Measurements from ENCODE around the gene TJAP1.

The TJAP1 gene

DNA sequence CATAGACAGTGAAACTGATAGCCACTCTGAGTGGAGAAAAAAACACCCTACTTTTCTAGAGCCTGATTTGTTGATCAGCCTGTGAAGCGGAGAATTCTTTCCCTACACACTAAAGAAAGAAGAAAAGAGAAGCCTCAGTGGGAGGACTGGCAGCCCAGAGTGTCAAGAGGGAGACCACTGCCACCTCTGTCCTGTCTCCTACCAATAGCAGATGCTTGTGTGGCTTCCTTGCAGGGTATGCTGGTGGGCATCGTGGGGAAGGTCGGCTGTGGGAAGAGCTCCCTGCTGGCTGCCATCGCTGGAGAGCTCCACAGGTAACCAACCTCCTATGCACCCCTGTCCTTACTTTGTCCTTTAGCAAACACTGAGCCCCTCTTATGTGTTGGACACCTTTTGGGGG lies 39.7 kb upstream of the TJAP1 start:
- Histone ChIP-seq H3K9me3 (ENCODE audit: insufficient read depth, low read length) (no peaks in the 10 kb centered on the region), H3K79me2 (ENCODE audit: insufficient read depth, low read length) (no peaks in the 10 kb centered on the region), H3K27me3 (ENCODE audit: low read length) (no peaks in the 10 kb centered on the region), H3F3A (ENCODE audit: insufficient read depth) (no peaks in the 10 kb centered on the region), H3K36me3 (ENCODE audit: low read length) (peaks cover 3% of the 10 kb centered on the region; the same call in 1 of the 2 replicates), H3K9ac (ENCODE audit: low read length) (no peak overlapping the region), H2AFZ (ENCODE audit: low read depth, low read length, severe bottlenecking) (no peak overlapping the region), H3K27ac (ENCODE audit: low read depth, low read length) (no peak overlapping the region), H3K9me2 (replicated peaks; ENCODE audit: insufficient read depth, low read length) (no peaks in the 10 kb centered on the region), H4K20me1 (ENCODE audit: low read depth, low read length) (no peaks in the 10 kb centered on the region), H3K4me2 (ENCODE audit: low read depth, low read length, poor library complexity, severe bottlenecking) (no peak overlapping the region), H3K4me3 (ENCODE audit: insufficient read depth, low read length, poor library complexity, severe bottlenecking) (no peak overlapping the region)
- no peak for TF ChIP-seq CTCF (IDR thresholded peaks at IDR 0.05; ENCODE audit: insufficient read depth, low read length, poor library complexity, severe bottlenecking)
- TF ChIP-seq EZH2phosphoT487 (conservative IDR thresholded peaks at IDR 0.05; ENCODE audit: low read length), result no peak

DNA sequence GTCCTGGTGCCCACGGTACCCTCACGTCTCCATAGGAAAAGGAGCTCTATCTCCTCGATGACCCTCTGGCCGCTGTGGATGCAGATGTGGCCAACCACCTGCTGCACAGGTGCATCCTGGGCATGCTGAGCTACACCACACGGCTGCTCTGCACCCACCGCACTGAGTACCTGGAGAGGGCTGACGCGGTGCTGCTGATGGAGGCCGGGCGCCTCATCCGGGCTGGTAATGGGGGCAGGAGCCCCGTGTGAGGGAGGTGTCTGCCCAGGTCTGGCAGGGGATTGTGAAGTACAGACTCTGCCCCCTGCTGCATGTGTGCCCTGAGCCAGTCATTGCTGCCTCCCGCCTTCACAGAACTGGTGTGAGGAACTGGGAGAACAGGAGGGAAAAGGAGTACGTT lies 34.4 kb upstream of the TJAP1 start:
- Histone ChIP-seq H3K9me2 (replicated peaks; ENCODE audit: insufficient read depth, low read length) (no peaks in the 10 kb centered on the region), H3K27ac (ENCODE audit: low read depth, low read length) (no peak overlapping the region), H3K36me3 (ENCODE audit: low read length) (peaks cover 6% of the 10 kb centered on the region; the same call in 1 of the 2 replicates), H3K4me2 (ENCODE audit: low read depth, low read length, poor library complexity, severe bottlenecking) (no peak overlapping the region), H3K4me3 (ENCODE audit: insufficient read depth, low read length, poor library complexity, severe bottlenecking) (no peak overlapping the region), H3K9ac (ENCODE audit: low read length) (no peak overlapping the region), H3K79me2 (ENCODE audit: insufficient read depth, low read length) (no peaks in the 10 kb centered on the region), H4K20me1 (ENCODE audit: low read depth, low read length) (no peaks in the 10 kb centered on the region), H2AFZ (ENCODE audit: low read depth, low read length, severe bottlenecking) (no peak overlapping the region), H3K27me3 (ENCODE audit: low read length) (no peaks in the 10 kb centered on the region), H3K9me3 (ENCODE audit: insufficient read depth, low read length) (no peaks in the 10 kb centered on the region), H3F3A (ENCODE audit: insufficient read depth) (no peaks in the 10 kb centered on the region)
- no peak for TF ChIP-seq CTCF (IDR thresholded peaks at IDR 0.05; ENCODE audit: insufficient read depth, low read length, poor library complexity, severe bottlenecking)
- TF ChIP-seq EZH2phosphoT487 (conservative IDR thresholded peaks at IDR 0.05; ENCODE audit: low read length), result no peak

- no peaks in the 10 kb centered on the region for H3K9me3 ChIP-seq (ENCODE audit: insufficient read depth, low read length)
- no peaks in the 10 kb centered on the region for H4K20me1 ChIP-seq (ENCODE audit: low read depth, low read length)
- H3K27ac ChIP-seq (ENCODE audit: low read depth, low read length), result no peak overlapping the region
- no peaks in the 10 kb centered on the region for H3F3A ChIP-seq (ENCODE audit: insufficient read depth)
- no peaks in the 10 kb centered on the region for H3K27me3 ChIP-seq (ENCODE audit: low read length)
- H3K9me2 ChIP-seq (replicated peaks; ENCODE audit: insufficient read depth, low read length), result no peaks in the 10 kb centered on the region
- no peak overlapping the region for H3K4me2 ChIP-seq (ENCODE audit: low read depth, low read length, poor library complexity, severe bottlenecking)
- H3K9ac ChIP-seq (ENCODE audit: low read length), result no peak overlapping the region
- H3K79me2 ChIP-seq (ENCODE audit: insufficient read depth, low read length), result no peaks in the 10 kb centered on the region
- H3K4me3 ChIP-seq (ENCODE audit: insufficient read depth, low read length, poor library complexity, severe bottlenecking), result no peak overlapping the region
- H2AFZ ChIP-seq (ENCODE audit: low read depth, low read length, severe bottlenecking), result no peak overlapping the region
- TF ChIP-seq CTCF (IDR thresholded peaks at IDR 0.05; ENCODE audit: insufficient read depth, low read length, poor library complexity, severe bottlenecking) (no peak), EZH2phosphoT487 (conservative IDR thresholded peaks at IDR 0.05; ENCODE audit: low read length) (no peak)
- 0 out of 2 replicates have a peak, but pooled peaks cover 6% of the 10 kb centered on the region for H3K36me3 ChIP-seq (ENCODE audit: low read length)
Measured at GRCh38 chr6:43444036-43444435, 33.3 kb upstream of the TJAP1 start.
